ENCODE results near the gene A4GNT.
A peak's percentile ranks its signal among the peaks of the same experiment; 100 is the strongest.

DNA sequence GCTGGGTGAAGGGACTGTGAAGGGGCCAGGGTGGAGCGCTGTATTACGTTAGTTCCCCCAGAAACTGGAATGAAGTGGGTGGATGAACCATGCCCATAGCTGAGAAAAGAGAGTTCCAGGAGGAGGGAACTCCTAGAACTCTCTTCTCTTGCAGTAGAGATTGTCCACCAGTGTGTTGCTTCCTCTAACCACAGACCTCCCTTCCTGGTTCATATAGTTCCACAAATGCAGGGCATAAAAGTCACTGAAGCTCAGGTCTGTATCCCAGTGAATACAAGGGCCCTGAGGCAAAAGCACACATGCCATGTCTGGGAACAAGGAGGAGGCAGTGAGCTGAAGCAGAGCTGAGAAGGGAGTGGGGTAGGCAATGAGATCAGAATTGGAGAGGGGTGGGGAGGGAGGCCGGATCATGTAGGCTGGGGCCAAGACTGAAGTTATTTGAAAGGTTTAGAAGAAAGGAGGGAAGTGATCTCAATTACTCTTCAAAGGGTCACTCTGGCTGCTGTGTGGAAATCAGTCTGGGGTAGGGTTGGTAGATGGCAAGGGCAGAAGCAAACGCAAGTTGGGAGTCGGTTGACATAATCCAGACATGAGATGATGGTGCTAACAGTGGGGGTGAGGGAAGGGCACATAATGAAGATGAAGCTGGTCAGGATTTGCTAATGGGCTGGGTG lies 6.5 kb downstream of the A4GNT start:
- TF ChIP-seq, protein P1, sequence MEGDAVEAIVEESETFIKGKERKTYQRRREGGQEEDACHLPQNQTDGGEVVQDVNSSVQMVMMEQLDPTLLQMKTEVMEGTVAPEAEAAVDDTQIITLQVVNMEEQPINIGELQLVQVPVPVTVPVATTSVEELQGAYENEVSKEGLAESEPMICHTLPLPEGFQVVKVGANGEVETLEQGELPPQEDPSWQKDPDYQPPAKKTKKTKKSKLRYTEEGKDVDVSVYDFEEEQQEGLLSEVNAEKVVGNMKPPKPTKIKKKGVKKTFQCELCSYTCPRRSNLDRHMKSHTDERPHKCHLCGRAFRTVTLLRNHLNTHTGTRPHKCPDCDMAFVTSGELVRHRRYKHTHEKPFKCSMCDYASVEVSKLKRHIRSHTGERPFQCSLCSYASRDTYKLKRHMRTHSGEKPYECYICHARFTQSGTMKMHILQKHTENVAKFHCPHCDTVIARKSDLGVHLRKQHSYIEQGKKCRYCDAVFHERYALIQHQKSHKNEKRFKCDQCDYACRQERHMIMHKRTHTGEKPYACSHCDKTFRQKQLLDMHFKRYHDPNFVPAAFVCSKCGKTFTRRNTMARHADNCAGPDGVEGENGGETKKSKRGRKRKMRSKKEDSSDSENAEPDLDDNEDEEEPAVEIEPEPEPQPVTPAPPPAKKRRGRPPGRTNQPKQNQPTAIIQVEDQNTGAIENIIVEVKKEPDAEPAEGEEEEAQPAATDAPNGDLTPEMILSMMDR (IDR thresholded peaks at IDR 0.05; ENCODE audit: low read depth, low read length), result no peak
- TF ChIP-seq POLR2A (IDR thresholded peaks at IDR 0.05; ENCODE audit: extremely low read depth, insufficient read length), result no peak
- TF ChIP-seq MYC (IDR thresholded peaks at IDR 0.05; ENCODE audit: low read depth, low read length), result no peak
- TF ChIP-seq, protein P2, sequence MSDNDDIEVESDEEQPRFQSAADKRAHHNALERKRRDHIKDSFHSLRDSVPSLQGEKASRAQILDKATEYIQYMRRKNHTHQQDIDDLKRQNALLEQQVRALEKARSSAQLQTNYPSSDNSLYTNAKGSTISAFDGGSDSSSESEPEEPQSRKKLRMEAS (IDR thresholded peaks at IDR 0.05; ENCODE audit: low read depth, low read length), result peak; percentile 24; the same call in 1 of the 2 replicates
